MM.1S (cell line): ENCODE results near the gene TKT.

ENCODE experiments used
- DNase-seq: peaks from one replicate; pipeline ENCODE4 v3.0.0-alpha.2; 2015
- H2AFZ ChIP-seq: fragments of 300-600 bp; sonication (generic); 2 replicates; pipeline ENCODE4 v1.6.0; 2016; ENCODE audit warnings: antibody characterized with exemption, low read length
- H3F3A ChIP-seq: fragments of 300-600 bp; sonication (generic); 2 replicates; pipeline ENCODE4 v1.6.1; 2016; ENCODE audit warnings: mild to moderate bottlenecking, antibody characterized with exemption, low read length, moderate library complexity, mixed read lengths; ENCODE audit not compliant: insufficient read depth
- H3K27ac ChIP-seq: fragments of 300-600 bp; sonication (generic); 2 replicates; pipeline ENCODE4 v1.5.1; 2016; ENCODE audit warnings: mild to moderate bottlenecking, low read length
- H3K27me3 ChIP-seq: fragments of 300-600 bp; sonication (generic); replicated peaks from 2 replicates; pipeline ENCODE4 v1.6.0; 2016; ENCODE audit warnings: low read length; ENCODE audit not compliant: insufficient read depth
- H3K36me3 ChIP-seq: fragments of 300-600 bp; sonication (generic); replicated peaks from 2 replicates; pipeline ENCODE4 v1.6.1; 2016; ENCODE audit warnings: mild to moderate bottlenecking, low read length, mixed read lengths; ENCODE audit not compliant: insufficient read depth
- H3K4me1 ChIP-seq: fragments of 300-600 bp; sonication (generic); 2 replicates; pipeline ENCODE4 v1.6.1; 2016; ENCODE audit warnings: low read length, mixed read lengths
- H3K4me2 ChIP-seq: fragments of 300-600 bp; sonication (generic); 2 replicates; pipeline ENCODE4 v1.6.0; 2016; ENCODE audit warnings: low read depth, low read length
- H3K4me3 ChIP-seq: fragments of 300-600 bp; sonication (generic); 2 replicates; pipeline ENCODE4 v1.5.1; 2016; ENCODE audit warnings: low read length, mixed read lengths
- H3K79me2 ChIP-seq: fragments of 300-600 bp; sonication (generic); 2 replicates; pipeline ENCODE4 v1.6.1; 2016; ENCODE audit warnings: mixed run types, low read length, mixed read lengths
- H3K9ac ChIP-seq: fragments of 300-600 bp; sonication (generic); 2 replicates; pipeline ENCODE4 v1.6.1; 2016; ENCODE audit warnings: low read length, mixed read lengths
- H3K9me2 ChIP-seq: fragments of 300-600 bp; sonication (generic); replicated peaks from 2 replicates; pipeline ENCODE4 v1.6.1; 2016; ENCODE audit warnings: mild to moderate bottlenecking, low read length, mixed read lengths; ENCODE audit not compliant: insufficient read depth
- H3K9me3 ChIP-seq: fragments of 300-600 bp; sonication (generic); replicated peaks from 2 replicates; pipeline ENCODE4 v1.6.1; 2016; ENCODE audit warnings: mild to moderate bottlenecking, low read length, mixed read lengths; ENCODE audit not compliant: insufficient read depth
- H4K20me1 ChIP-seq: fragments of 300-600 bp; sonication (generic); 2 replicates; pipeline ENCODE4 v1.6.1; 2016; ENCODE audit warnings: mild to moderate bottlenecking, low read length, moderate library complexity, mixed read lengths; ENCODE audit not compliant: insufficient read depth
- CTCF ChIP-seq: fragments of 300-600 bp; sonication (generic); IDR thresholded peaks from 2 replicates; pipeline ENCODE4 v1.5.1; 2016; ENCODE audit warnings: antibody characterized with exemption, low read length, mixed read lengths
- EZH2 ChIP-seq: fragments of 300-600 bp; sonication (generic); optimal IDR thresholded peaks from 2 replicates; pipeline ENCODE3; 2017; ENCODE audit warnings: low read depth, mild to moderate bottlenecking, antibody characterized with exemption, low read length, mixed read lengths
- EZH2phosphoT487 ChIP-seq: fragments of 300-600 bp; sonication (generic); IDR thresholded peaks from 2 replicates; pipeline ENCODE4 v1.6.1; 2018; ENCODE audit warnings: antibody characterized with exemption, low read length

Gene TKT

DNA sequence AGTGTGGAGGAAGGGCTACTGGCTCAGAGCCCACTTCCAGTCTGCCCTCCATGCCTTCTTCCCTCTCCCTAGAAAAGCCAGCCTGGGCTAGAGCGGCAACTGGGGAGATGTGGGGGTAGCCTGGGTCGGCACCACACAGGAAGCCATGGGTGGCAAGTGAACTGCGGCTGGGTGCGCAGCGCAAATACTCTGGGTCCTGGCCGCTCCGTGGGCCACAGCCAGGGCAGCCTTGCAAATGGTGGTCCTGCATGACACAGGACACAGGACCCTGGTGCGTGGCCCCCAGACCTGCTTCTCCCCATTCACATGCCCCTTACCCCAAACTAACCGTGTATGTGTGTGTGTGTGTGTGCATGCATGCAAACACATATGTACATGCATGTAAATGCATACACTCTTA is 69.1 kb downstream of the TKT start:
- peaks cover 3% of the 10 kb centered on the region for H3F3A ChIP-seq
- no peaks in the 10 kb centered on the region for H3K36me3 ChIP-seq
- no peak overlapping the region for H2AFZ ChIP-seq
- H3K27me3 ChIP-seq = no peaks in the 10 kb centered on the region
- DNase-seq = no peak
- H3K4me2 ChIP-seq = no peak overlapping the region
- H3K79me2 ChIP-seq = no peaks in the 10 kb centered on the region
- no peak overlapping the region for H3K27ac ChIP-seq
- H4K20me1 ChIP-seq = no peaks in the 10 kb centered on the region
- no peak overlapping the region for H3K9ac ChIP-seq
- TF ChIP-seq EZH2 = no peak
- TF ChIP-seq EZH2phosphoT487 = no peak
- no peak for TF ChIP-seq CTCF
- no peak overlapping the region for H3K4me3 ChIP-seq
- H3K4me1 ChIP-seq = peaks cover 14% of the 10 kb centered on the region
- no peaks in the 10 kb centered on the region for H3K9me3 ChIP-seq
- no peaks in the 10 kb centered on the region for H3K9me2 ChIP-seq

DNA sequence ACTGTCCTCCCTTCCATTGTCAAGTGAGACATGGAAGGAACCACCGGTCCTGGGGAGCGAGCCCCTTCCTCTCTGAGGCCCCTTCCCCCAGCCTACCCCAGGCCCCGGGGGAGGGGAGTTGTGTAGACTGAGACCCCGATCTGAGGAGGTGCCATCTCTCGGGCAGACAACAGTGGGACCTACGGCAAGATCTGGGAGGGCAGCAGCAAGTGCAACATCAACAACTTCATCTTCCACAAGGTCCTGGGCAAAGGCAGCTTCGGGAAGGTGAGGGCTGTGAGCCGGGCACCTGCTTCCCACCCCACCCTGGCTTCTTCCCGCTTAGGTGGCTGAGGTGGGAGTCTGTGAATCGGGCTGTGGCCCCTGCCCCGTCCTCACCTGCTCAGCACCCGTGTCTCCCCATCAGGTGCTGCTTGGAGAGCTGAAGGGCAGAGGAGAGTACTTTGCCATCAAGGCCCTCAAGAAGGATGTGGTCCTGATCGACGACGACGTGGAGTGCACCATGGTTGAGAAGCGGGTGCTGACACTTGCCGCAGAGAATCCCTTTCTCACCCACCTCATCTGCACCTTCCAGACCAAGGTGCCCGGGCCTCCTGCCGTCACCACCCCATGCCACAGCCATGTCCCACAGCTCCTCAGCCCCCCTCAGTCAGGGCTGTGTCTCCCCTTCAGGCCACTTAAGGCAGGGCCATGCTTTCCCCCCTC is 69.9 kb downstream of the TKT start:
- DNase-seq = no peak
- H2AFZ ChIP-seq = no peak overlapping the region
- no peaks in the 10 kb centered on the region for H3K79me2 ChIP-seq
- H3K27me3 ChIP-seq = no peaks in the 10 kb centered on the region
- no peak overlapping the region for H3K4me2 ChIP-seq
- H3K4me3 ChIP-seq = no peak overlapping the region
- peaks cover 3% of the 10 kb centered on the region for H3F3A ChIP-seq
- no peak overlapping the region for H3K27ac ChIP-seq
- TF ChIP-seq EZH2phosphoT487 = no peak
- TF ChIP-seq EZH2 = no peak
- TF ChIP-seq CTCF = no peak
- no peaks in the 10 kb centered on the region for H3K9me2 ChIP-seq
- no peak overlapping the region for H3K9ac ChIP-seq
- peaks cover 9% of the 10 kb centered on the region for H3K4me1 ChIP-seq
- H3K9me3 ChIP-seq = no peaks in the 10 kb centered on the region
- no peaks in the 10 kb centered on the region for H4K20me1 ChIP-seq
- H3K36me3 ChIP-seq = no peaks in the 10 kb centered on the region

DNA sequence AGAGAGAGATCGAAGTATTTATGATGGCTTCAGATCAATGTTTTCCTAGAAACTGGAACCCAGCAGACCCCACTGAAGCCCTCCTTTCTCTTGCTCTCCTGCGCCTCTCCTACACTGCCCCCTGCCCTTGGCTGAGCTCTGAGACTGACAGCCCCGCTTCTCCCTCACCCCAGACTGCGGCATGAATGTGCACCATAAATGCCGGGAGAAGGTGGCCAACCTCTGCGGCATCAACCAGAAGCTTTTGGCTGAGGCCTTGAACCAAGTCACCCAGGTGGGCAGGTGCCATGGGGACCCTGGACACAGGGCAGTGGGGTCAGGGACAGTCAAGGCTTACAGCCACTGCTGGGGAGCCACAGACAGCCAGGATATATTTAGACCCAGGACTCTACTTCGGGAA is 71.1 kb downstream of the TKT start:
- Histone ChIP-seq H3F3A (no peaks in the 10 kb centered on the region), H3K9ac (no peak overlapping the region), H3K27ac (no peak overlapping the region), H2AFZ (no peak overlapping the region), H3K36me3 (no peaks in the 10 kb centered on the region), H3K27me3 (no peaks in the 10 kb centered on the region), H3K9me2 (no peaks in the 10 kb centered on the region), H3K4me1 (peaks cover 8% of the 10 kb centered on the region), H4K20me1 (no peaks in the 10 kb centered on the region), H3K79me2 (no peaks in the 10 kb centered on the region), H3K4me3 (no peak overlapping the region), H3K4me2 (no peak overlapping the region), H3K9me3 (no peaks in the 10 kb centered on the region)
- TF ChIP-seq CTCF (no peak), EZH2 (no peak), EZH2phosphoT487 (no peak)
- no peak for DNase-seq
